ENCODE results near the gene SFSWAP. TPM values are rescaled to one million over a fixed set of nuclear protein-coding genes. Genes with fewer than 3 reads are reported as not detected.

SFSWAP gene
- polyA plus RNA-seq, 3 donors = 7.3 to 33.0 (median 10.7) TPM

DNA sequence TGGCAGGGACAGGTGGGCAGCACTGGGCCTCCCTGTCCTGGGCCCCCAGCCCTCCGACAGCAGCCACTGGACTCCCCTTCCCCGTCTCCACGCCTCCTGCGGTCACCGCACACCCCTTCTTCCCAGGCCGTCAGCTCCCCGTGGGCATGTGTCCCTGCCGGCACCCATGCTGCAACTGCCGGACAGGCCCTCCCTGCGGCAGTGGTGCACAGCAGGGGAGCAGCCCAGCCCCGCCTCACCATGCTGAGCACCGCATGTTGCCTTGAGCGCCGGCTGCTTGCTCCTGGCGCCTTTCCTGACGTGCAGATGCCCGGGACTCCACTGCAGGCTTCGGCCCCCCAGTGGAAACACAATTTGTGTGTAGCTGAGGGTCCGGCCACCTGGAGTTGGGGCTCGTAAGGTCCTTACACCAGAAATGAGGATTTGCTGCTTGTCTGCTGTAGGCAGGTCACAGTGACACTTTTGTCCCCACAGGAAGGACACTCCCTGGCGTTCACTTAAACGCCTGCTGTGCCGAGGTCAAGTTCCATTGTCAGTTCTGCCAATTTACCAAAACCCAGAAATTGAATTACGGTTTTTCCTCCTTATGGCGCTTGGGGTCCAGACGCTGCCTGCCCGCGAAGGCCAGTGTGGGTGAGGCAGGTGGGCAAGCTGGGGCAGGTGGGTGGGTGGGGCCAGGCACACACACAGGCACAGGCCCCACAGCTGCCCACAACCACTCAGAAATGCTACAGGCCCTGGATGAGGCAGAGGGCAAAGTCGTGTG lies 89.1 kb downstream of the SFSWAP start:
- Mint-ChIP-seq H3K36me3 (peaks cover 56 to 74% of the 10 kb centered on the region in 2 donors), H3K4me3 (no peak overlapping the region), H3K27me3 (ENCODE audit: low read depth in 3 of 3) (peaks cover 0 to 7% (median 2%) of the 10 kb centered on the region in 3 donors), H3K9me3 (peaks cover 0 to 4% (median 0%) of the 10 kb centered on the region in 7 donors), H3K4me1 (peaks cover 26% of the 10 kb centered on the region), H3K27ac (peak overlapping the region in 1 of 7 donors; percentile 15)
- 94% methylated on average over 24 of the region's 29 CpGs for WGBS (ENCODE audit: insufficient coverage)
- intact Hi-C loops (cut with micrococcal nuclease) = no loop called here
- no peak overlapping the region for H2AFZ ChIP-seq (ENCODE audit: insufficient read depth, low read depth, low read length, poor library complexity, severe bottlenecking)
- no peak overlapping the region for H3K4me3 ChIP-seq (replicated peaks in 1 of 3; ENCODE audit: low read depth in 2 of 3, low read length in 3 of 3)
- no peaks in the 10 kb centered on the region for H3K27me3 ChIP-seq (ENCODE audit: control insufficient read depth in 2 of 2, insufficient read depth in 2 of 2, low read length in 2 of 2)
- no peak overlapping the region for H3K4me2 ChIP-seq (replicated peaks; ENCODE audit: extremely low read depth, low read length, poor library complexity, severe bottlenecking)
- no peaks in the 10 kb centered on the region for H3K79me2 ChIP-seq (ENCODE audit: insufficient read depth, low read length)
- H3K27ac ChIP-seq (ENCODE audit: low read depth in 1 of 2, low read length in 2 of 2) = no peak overlapping the region
- H3K9me3 ChIP-seq (replicated peaks in 1 of 2; ENCODE audit: control insufficient read depth in 1 of 2, insufficient read depth in 1 of 2, low read length in 2 of 2) = no peaks in the 10 kb centered on the region
- TF ChIP-seq, protein P1, sequence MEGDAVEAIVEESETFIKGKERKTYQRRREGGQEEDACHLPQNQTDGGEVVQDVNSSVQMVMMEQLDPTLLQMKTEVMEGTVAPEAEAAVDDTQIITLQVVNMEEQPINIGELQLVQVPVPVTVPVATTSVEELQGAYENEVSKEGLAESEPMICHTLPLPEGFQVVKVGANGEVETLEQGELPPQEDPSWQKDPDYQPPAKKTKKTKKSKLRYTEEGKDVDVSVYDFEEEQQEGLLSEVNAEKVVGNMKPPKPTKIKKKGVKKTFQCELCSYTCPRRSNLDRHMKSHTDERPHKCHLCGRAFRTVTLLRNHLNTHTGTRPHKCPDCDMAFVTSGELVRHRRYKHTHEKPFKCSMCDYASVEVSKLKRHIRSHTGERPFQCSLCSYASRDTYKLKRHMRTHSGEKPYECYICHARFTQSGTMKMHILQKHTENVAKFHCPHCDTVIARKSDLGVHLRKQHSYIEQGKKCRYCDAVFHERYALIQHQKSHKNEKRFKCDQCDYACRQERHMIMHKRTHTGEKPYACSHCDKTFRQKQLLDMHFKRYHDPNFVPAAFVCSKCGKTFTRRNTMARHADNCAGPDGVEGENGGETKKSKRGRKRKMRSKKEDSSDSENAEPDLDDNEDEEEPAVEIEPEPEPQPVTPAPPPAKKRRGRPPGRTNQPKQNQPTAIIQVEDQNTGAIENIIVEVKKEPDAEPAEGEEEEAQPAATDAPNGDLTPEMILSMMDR (IDR thresholded peaks at IDR 0.05) = no peak
- DNase-seq = no peak
- no peak overlapping the region for H3K9ac ChIP-seq (ENCODE audit: insufficient read depth, low read length, poor library complexity, severe bottlenecking)
- peaks cover 53 to 72% of the 10 kb centered on the region in 2 donors for H3K36me3 ChIP-seq (replicated peaks in 1 of 2; ENCODE audit: control insufficient read depth in 1 of 2, insufficient read depth in 2 of 2, low read length in 2 of 2)
- H4K20me1 ChIP-seq (ENCODE audit: insufficient read depth, low read length) = no peaks in the 10 kb centered on the region
- H3K4me1 ChIP-seq (ENCODE audit: control insufficient read depth in 1 of 2, insufficient read depth in 2 of 2, low read length in 2 of 2) = peaks cover 19 to 21% of the 10 kb centered on the region in 2 donors

DNA sequence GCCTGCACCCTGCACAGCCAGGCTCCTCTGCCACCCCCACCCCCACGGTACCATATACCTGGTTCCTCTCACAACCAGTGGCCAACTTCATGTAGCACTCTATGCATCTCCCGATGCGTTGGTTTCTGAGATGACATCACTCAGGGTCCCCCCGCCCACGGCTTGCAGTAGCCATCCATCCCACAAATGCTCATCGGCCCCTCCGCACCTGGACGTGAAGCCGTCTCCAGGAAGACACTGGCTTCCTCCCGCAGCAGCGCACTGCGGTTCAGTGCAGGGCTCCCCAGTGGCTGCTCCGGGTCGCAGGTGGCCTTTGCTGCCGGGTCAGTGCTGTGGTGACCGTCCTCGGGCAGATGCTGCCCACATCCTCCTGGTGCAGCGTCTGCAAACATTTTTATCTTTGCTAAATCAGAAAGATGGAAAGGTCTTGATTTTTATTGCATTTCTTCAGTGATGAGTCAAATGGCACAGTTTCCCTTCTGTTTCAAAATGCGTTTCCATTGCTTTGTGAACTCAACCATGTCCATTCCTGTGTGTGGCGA lies 89.8 kb downstream of the SFSWAP start:
- H3K4me3 ChIP-seq (replicated peaks in 1 of 3; ENCODE audit: low read depth in 2 of 3, low read length in 3 of 3) = no peak overlapping the region
- WGBS (ENCODE audit: insufficient coverage) = 91% methylated on average over 16 of the region's 20 CpGs
- no peaks in the 10 kb centered on the region for H3K79me2 ChIP-seq (ENCODE audit: insufficient read depth, low read length)
- H3K9ac ChIP-seq (ENCODE audit: insufficient read depth, low read length, poor library complexity, severe bottlenecking) = no peak overlapping the region
- peaks cover 26 to 27% of the 10 kb centered on the region in 2 donors for H3K4me1 ChIP-seq (ENCODE audit: control insufficient read depth in 1 of 2, insufficient read depth in 2 of 2, low read length in 2 of 2)
- peaks cover 53 to 68% of the 10 kb centered on the region in 2 donors for H3K36me3 Mint-ChIP-seq
- peaks cover 26% of the 10 kb centered on the region for H3K4me1 Mint-ChIP-seq
- no peak overlapping the region for H2AFZ ChIP-seq (ENCODE audit: insufficient read depth, low read depth, low read length, poor library complexity, severe bottlenecking)
- TF ChIP-seq, protein P1 (IDR thresholded peaks at IDR 0.05) = no peak
- H3K4me2 ChIP-seq (replicated peaks; ENCODE audit: extremely low read depth, low read length, poor library complexity, severe bottlenecking) = no peak overlapping the region
- peaks cover 0 to 7% (median 2%) of the 10 kb centered on the region in 3 donors for H3K27me3 Mint-ChIP-seq (ENCODE audit: low read depth in 3 of 3)
- H4K20me1 ChIP-seq (ENCODE audit: insufficient read depth, low read length) = no peaks in the 10 kb centered on the region
- no peak overlapping the region for H3K4me3 Mint-ChIP-seq
- H3K27me3 ChIP-seq (ENCODE audit: control insufficient read depth in 2 of 2, insufficient read depth in 2 of 2, low read length in 2 of 2) = no peaks in the 10 kb centered on the region
- peaks cover 51 to 67% of the 10 kb centered on the region in 2 donors for H3K36me3 ChIP-seq (replicated peaks in 1 of 2; ENCODE audit: control insufficient read depth in 1 of 2, insufficient read depth in 2 of 2, low read length in 2 of 2)
- H3K27ac Mint-ChIP-seq = peak overlapping the region in 1 of 7 donors; percentile 1
- no peak for DNase-seq
- H3K9me3 Mint-ChIP-seq = peaks cover 0 to 4% (median 0%) of the 10 kb centered on the region in 7 donors
- intact Hi-C loops (cut with micrococcal nuclease) = no loop called here
- H3K9me3 ChIP-seq (replicated peaks in 1 of 2; ENCODE audit: control insufficient read depth in 1 of 2, insufficient read depth in 1 of 2, low read length in 2 of 2) = no peaks in the 10 kb centered on the region
- no peak overlapping the region for H3K27ac ChIP-seq (ENCODE audit: low read depth in 1 of 2, low read length in 2 of 2)

All from CD14-positive monocyte (primary cell).